Kidney tubule cell (primary cell): ENCODE measurements around the gene DDX6.
"Not testable (repeated sequence)": the region's sequence is repeated elsewhere in the genome, so short reads cannot be mapped to it uniquely, and the experiment has no call there.

ENCODE experiments used
- DNase-seq: peaks from one replicate; pipeline ENCODE4 v3.0.0-alpha.2; 2018; ENCODE audit warnings: low spot score

DDX6 gene

GRCh38 chr11:118791111-118791960 lies at the start of gene DDX6:
DDX6 (minus strand) TSS chr11:118791164; CDS start chr11:118786251, 4,913 bp downstream.
- peak; percentile 92 for DNase-seq

GRCh38 chr11:118838905-118839553 lies 48.1 kb upstream of the DDX6 start:
- DNase-seq, result no peak

- no peak for DNase-seq
Observed at GRCh38 chr11:118837868-118838267, 46.9 kb upstream of the DDX6 start.

- DNase-seq, result no peak
Observed at GRCh38 chr11:118834427-118835028, 43.6 kb upstream of the DDX6 start.

- DNase-seq, result no peak
Observed at GRCh38 chr11:118827118-118827517, 36.2 kb upstream of the DDX6 start.

- not testable (repeated sequence) for DNase-seq
Observed at GRCh38 chr11:118822936-118823510, 32.1 kb upstream of the DDX6 start.

- peak; percentile 90 for DNase-seq
Observed at GRCh38 chr11:118820412-118821357, 29.7 kb upstream of the DDX6 start.

GRCh38 chr11:118820025-118820379 lies 29.0 kb upstream of the DDX6 start:
- DNase-seq, result not testable (repeated sequence)

GRCh38 chr11:118819334-118820024 lies 28.5 kb upstream of the DDX6 start:
- DNase-seq, result no peak

- no peak for DNase-seq
Observed at GRCh38 chr11:118818130-118818529, 27.2 kb upstream of the DDX6 start.

- no peak for DNase-seq
Observed at GRCh38 chr11:118813551-118813950, 22.6 kb upstream of the DDX6 start.

GRCh38 chr11:118812485-118812884 lies 21.5 kb upstream of the DDX6 start:
- DNase-seq, result no peak

- DNase-seq, result no peak
Observed at GRCh38 chr11:118807800-118808778, 17.1 kb upstream of the DDX6 start.

GRCh38 chr11:118806400-118806799 lies 15.4 kb upstream of the DDX6 start:
- DNase-seq, result no peak

GRCh38 chr11:118804094-118804493 lies 13.1 kb upstream of the DDX6 start:
- DNase-seq, result no peak

- DNase-seq, result no peak
Observed at GRCh38 chr11:118799372-118799771, 8.4 kb upstream of the DDX6 start.

GRCh38 chr11:118797510-118797909 lies 6.5 kb upstream of the DDX6 start:
- no peak for DNase-seq

GRCh38 chr11:118792570-118793124 lies 1.7 kb upstream of the DDX6 start:
- DNase-seq, result peak; percentile 92

- DNase-seq, result no peak
Observed at GRCh38 chr11:118791961-118792569, 1.1 kb upstream of the DDX6 start.
